DOHH2 (cell line): ENCODE results near the gene MIEF1.

Experiments used
- H3F3A ChIP-seq: fragments of 200-600 bp; sonication (generic), shearing (Covaris generic); 2 replicates; pipeline ENCODE4 v1.6.0; 2016; ENCODE audit warnings: antibody characterized with exemption, mild to moderate bottlenecking; ENCODE audit not compliant: control insufficient read depth, insufficient read depth
- H3K27ac ChIP-seq: fragments of 200-600 bp; sonication (generic); 2 replicates; pipeline ENCODE4 v1.5.1; 2014; ENCODE audit warnings: low read depth, mild to moderate bottlenecking, low read length, moderate library complexity
- H3K27me3 ChIP-seq: fragments of 200-600 bp; sonication (generic); 2 replicates; pipeline ENCODE4 v1.6.1; 2014; ENCODE audit warnings: mild to moderate bottlenecking, low read length, mixed read lengths; ENCODE audit not compliant: control insufficient read depth
- H3K36me3 ChIP-seq: fragments of 200-600 bp; sonication (generic); 2 replicates; pipeline ENCODE4 v1.6.1; 2014; ENCODE audit warnings: mild to moderate bottlenecking, low read length, moderate library complexity, mixed read lengths; ENCODE audit not compliant: control insufficient read depth
- H3K4me1 ChIP-seq: fragments of 200-600 bp; sonication (generic); 2 replicates; pipeline ENCODE4 v1.6.1; 2014; ENCODE audit warnings: mild to moderate bottlenecking, low read length, mixed read lengths; ENCODE audit not compliant: control insufficient read depth
- H3K4me2 ChIP-seq: fragments of 200-600 bp; sonication (generic); 2 replicates; pipeline ENCODE4 v1.6.0; 2014; ENCODE audit warnings: mild to moderate bottlenecking, low read length, moderate library complexity
- H3K4me3 ChIP-seq: fragments of 200-600 bp; sonication (generic); 2 replicates; pipeline ENCODE4 v1.5.1; 2014; ENCODE audit warnings: mild to moderate bottlenecking, low read length, mixed read lengths
- H3K79me2 ChIP-seq: fragments of 200-600 bp; sonication (generic); 2 replicates; pipeline ENCODE4 v1.6.1; 2014; ENCODE audit warnings: mild to moderate bottlenecking, low read length, mixed read lengths; ENCODE audit not compliant: control insufficient read depth
- H3K9me2 ChIP-seq: fragments of 200-600 bp; sonication (generic); replicated peaks from 2 replicates; pipeline ENCODE4 v1.6.1; 2014; ENCODE audit warnings: mild to moderate bottlenecking, low read length, mixed read lengths; ENCODE audit not compliant: control insufficient read depth
- H3K9me3 ChIP-seq: fragments of 200-600 bp; sonication (generic); 2 replicates; pipeline ENCODE4 v1.6.1; 2014; ENCODE audit warnings: antibody characterized with exemption, low read length, mixed read lengths; ENCODE audit not compliant: control insufficient read depth, insufficient read depth
- H4K20me1 ChIP-seq: fragments of 200-600 bp; sonication (generic); 2 replicates; pipeline ENCODE4 v1.6.0; 2014; ENCODE audit warnings: low read depth, mild to moderate bottlenecking, antibody characterized with exemption, low read length, moderate library complexity; ENCODE audit not compliant: control insufficient read depth, insufficient read depth
- CTCF ChIP-seq: fragments of 200-600 bp; sonication (generic); IDR thresholded peaks from one replicate; pipeline ENCODE4 v1.5.1; 2014; ENCODE audit warnings: antibody characterized with exemption, mild to moderate bottlenecking, low read depth, low read length; ENCODE audit not compliant: poor library complexity, severe bottlenecking
- EZH2phosphoT487 ChIP-seq: fragments of 200-600 bp; sonication (generic); IDR thresholded peaks from 2 replicates; pipeline ENCODE4 v1.6.1; 2017; ENCODE audit warnings: borderline replicate concordance, mild to moderate bottlenecking, antibody characterized with exemption, low read length, moderate library complexity, mixed read lengths

The MIEF1 gene

GRCh38 chr22:39471381-39472141, 30.5 kb upstream of the MIEF1 start:
- H3K4me1 ChIP-seq: peaks cover 81% of the 10 kb centered on the region
- H3K4me3 ChIP-seq: peak overlapping the region; percentile 64
- peaks cover 3% of the 10 kb centered on the region; the same call in 1 of the 2 replicates for H4K20me1 ChIP-seq
- no peaks in the 10 kb centered on the region for H3K9me3 ChIP-seq
- TF ChIP-seq CTCF (no peak), EZH2phosphoT487 (no peak)
- peaks cover 29% of the 10 kb centered on the region for H3K36me3 ChIP-seq
- H3K9me2 ChIP-seq: no peaks in the 10 kb centered on the region
- H3K27me3 ChIP-seq: no peaks in the 10 kb centered on the region
- peaks cover 95% of the 10 kb centered on the region for H3K79me2 ChIP-seq
- peak overlapping the region; percentile 82 for H3K4me2 ChIP-seq
- H3K27ac ChIP-seq: peak overlapping the region; percentile 97
- peaks cover 19% of the 10 kb centered on the region for H3F3A ChIP-seq

- Histone ChIP-seq H3F3A (peaks cover 13% of the 10 kb centered on the region), H3K36me3 (peaks cover 34% of the 10 kb centered on the region), H4K20me1 (peaks cover 3% of the 10 kb centered on the region; the same call in 1 of the 2 replicates), H3K4me2 (peak overlapping the region; percentile 82), H3K4me1 (peaks cover 68% of the 10 kb centered on the region), H3K27ac (peak overlapping the region; percentile 97), H3K27me3 (no peaks in the 10 kb centered on the region), H3K4me3 (peak overlapping the region; percentile 64), H3K9me3 (no peaks in the 10 kb centered on the region), H3K79me2 (peaks cover 95% of the 10 kb centered on the region), H3K9me2 (no peaks in the 10 kb centered on the region)
- TF ChIP-seq CTCF (no peak), EZH2phosphoT487 (no peak)
Observed at GRCh38 chr22:39472570-39473556, 29.2 kb upstream of the MIEF1 start.

DNA sequence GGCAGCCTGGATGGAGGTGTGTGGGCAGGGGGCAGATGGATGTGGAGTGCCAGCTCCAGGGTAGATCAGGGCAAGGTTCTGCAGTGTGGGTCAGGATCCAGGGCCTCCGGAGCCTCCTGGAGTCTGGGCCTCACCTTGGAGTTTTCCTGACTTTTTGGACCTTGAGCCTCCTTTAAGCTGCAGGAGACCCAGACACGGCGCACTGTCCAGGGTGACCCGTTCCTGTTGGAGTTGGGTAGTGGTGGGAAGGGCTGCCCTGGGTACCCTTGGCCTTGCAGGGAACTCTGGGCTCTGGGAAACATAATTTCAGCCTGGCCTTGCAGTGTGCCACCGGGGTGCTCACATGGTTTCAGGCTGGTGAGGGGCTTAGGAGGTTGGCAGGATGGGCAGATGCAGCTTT, 28.2 kb upstream of the MIEF1 start:
- Histone ChIP-seq H3K4me3 (no peak overlapping the region), H3K9me3 (no peaks in the 10 kb centered on the region), H3K79me2 (peaks cover 95% of the 10 kb centered on the region), H3F3A (peaks cover 13% of the 10 kb centered on the region), H3K4me2 (no peak overlapping the region), H4K20me1 (peaks cover 3% of the 10 kb centered on the region; the same call in 1 of the 2 replicates), H3K4me1 (peaks cover 58% of the 10 kb centered on the region), H3K27me3 (no peaks in the 10 kb centered on the region), H3K9me2 (no peaks in the 10 kb centered on the region), H3K27ac (no peak overlapping the region), H3K36me3 (peaks cover 40% of the 10 kb centered on the region)
- TF ChIP-seq EZH2phosphoT487 (no peak), CTCF (no peak)
